ENCODE data around the gene ARHGDIG. TPM values are rescaled to one million over a fixed set of nuclear protein-coding genes. Genes with fewer than 3 reads are reported as not detected.
A peak's percentile ranks its signal among the peaks of the same experiment; 100 is the strongest.

Gene ARHGDIG
- total and polyA plus RNA-seq, 11 donors, result 0.26 to 19.2 (median 8.2) TPM

DNA sequence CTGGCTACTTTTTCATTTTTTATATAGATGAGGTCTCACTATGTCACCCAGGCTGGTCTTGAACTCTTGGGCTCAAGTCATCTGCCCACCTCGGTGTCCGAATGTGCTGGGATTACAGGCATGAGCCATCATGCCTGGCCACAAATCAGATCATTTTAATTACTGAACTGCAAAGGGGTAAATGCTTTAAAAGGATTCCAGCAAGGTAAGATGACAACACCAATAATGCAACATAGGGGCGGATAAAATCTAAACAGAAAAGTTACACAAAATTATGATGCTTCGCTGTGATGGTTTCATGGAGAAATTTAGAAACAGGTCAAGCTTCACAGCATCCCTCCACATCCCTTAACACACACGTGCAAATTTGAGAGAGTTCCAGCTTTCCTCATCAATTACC is 39.8 kb downstream of the ARHGDIG start:
- Histone ChIP-seq H3K27me3 (no peaks in the 10 kb centered on the region), H3K27ac (no peak overlapping the region), H3K4me1 (peaks cover 0 to 12% (median 3%) of the 10 kb centered on the region in 12 donors), H3K9me3 (no peaks in the 10 kb centered on the region), H3K36me3 (peaks cover 0 to 13% (median 9%) of the 10 kb centered on the region in 9 donors), H3K4me3 (no peak overlapping the region)
- TF ChIP-seq POLR2A (IDR thresholded peaks at IDR 0.05), result no peak
- TF ChIP-seq, protein P1, sequence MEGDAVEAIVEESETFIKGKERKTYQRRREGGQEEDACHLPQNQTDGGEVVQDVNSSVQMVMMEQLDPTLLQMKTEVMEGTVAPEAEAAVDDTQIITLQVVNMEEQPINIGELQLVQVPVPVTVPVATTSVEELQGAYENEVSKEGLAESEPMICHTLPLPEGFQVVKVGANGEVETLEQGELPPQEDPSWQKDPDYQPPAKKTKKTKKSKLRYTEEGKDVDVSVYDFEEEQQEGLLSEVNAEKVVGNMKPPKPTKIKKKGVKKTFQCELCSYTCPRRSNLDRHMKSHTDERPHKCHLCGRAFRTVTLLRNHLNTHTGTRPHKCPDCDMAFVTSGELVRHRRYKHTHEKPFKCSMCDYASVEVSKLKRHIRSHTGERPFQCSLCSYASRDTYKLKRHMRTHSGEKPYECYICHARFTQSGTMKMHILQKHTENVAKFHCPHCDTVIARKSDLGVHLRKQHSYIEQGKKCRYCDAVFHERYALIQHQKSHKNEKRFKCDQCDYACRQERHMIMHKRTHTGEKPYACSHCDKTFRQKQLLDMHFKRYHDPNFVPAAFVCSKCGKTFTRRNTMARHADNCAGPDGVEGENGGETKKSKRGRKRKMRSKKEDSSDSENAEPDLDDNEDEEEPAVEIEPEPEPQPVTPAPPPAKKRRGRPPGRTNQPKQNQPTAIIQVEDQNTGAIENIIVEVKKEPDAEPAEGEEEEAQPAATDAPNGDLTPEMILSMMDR (IDR thresholded peaks at IDR 0.05), result no peak
- no peak for ATAC-seq
- intact Hi-C loops (cut with DNase I), result no loop called here
- WGBS, 4 donors, result 89 to 98% (median 93%) methylated on average over 5 of the region's 5 CpGs
- DNase-seq, result no peak

DNA sequence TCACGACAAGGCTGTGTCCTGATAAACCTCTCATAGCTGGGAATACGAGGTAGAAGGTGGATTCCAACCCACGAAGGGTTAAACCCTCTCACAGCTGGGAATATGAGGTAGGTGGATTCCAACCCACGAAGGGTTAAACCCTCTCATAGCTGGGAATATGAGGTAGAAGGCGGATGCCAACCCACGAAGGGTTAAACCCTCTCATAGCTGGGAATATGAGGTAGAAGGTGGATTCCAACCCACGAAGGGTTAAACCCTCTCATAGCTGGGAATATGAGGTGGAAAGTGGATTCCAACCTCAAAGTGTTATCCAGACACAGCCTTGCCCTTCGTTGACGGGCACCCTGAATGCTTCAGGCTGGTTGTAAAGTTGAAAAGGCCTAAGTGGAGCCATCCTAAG is 41.1 kb downstream of the ARHGDIG start:
- Histone ChIP-seq H3K4me3 (no peak overlapping the region), H3K36me3 (peaks cover 0 to 13% (median 9%) of the 10 kb centered on the region in 9 donors), H3K27me3 (no peaks in the 10 kb centered on the region), H3K27ac (no peak overlapping the region), H3K4me1 (peaks cover 0 to 25% (median 6%) of the 10 kb centered on the region in 12 donors), H3K9me3 (no peaks in the 10 kb centered on the region)
- DNase-seq (no peak), ATAC-seq (no peak)
- no peak for TF ChIP-seq POLR2A (IDR thresholded peaks at IDR 0.05)
- TF ChIP-seq, protein P1 (IDR thresholded peaks at IDR 0.05), result no peak
- 70 to 80% (median 76%) methylated on average over 9 of the region's 9 CpGs for WGBS, 4 donors
- intact Hi-C loops (cut with DNase I), result no loop called here

DNA sequence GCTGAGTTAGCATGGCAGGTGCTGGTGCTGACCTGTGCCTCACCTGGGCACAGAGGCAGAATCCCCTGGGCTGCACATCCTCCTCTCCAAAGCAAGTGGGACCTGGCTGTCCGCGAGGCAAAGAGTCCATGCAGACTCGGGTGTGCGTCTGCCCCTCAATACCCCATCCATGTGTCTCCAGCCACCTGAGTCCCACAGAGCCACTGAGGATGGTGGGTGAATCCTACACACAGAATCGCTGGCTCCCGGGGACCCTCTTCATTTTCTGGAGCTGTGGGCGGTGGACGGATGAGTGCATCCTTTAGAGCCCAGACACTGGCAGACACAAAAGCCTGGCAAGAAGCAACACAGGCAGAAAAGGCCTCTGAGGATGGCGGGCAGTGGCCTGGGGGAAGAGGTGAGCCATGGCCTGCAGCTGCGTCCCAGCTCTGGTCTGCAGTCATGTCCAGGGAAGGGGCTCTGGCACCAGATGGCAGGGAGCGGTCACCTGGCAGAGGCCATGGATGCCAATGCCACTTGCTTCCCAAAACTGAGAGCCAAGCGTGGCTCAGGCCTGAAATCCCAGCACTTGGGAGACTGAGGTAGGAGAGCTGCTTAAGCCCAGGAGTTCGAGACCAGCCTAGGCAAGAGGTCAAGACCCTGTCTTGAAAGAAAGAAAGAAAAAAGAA is 42.2 kb downstream of the ARHGDIG start:
- peaks cover 0 to 36% (median 13%) of the 10 kb centered on the region in 12 donors for H3K4me1 ChIP-seq
- no peak overlapping the region for H3K4me3 ChIP-seq
- H3K9me3 ChIP-seq, result no peaks in the 10 kb centered on the region
- DNase-seq, result no peak
- peaks cover 0 to 13% (median 9%) of the 10 kb centered on the region in 9 donors for H3K36me3 ChIP-seq
- intact Hi-C loops (cut with DNase I), result no loop called here
- no peak for ATAC-seq
- H3K27ac ChIP-seq, result no peak overlapping the region
- WGBS, 4 donors, result 86 to 94% (median 91%) methylated on average over 13 of the region's 13 CpGs
- TF ChIP-seq, protein P1 (IDR thresholded peaks at IDR 0.05), result no peak
- TF ChIP-seq POLR2A (IDR thresholded peaks at IDR 0.05), result no peak
- H3K27me3 ChIP-seq, result no peaks in the 10 kb centered on the region

DNA sequence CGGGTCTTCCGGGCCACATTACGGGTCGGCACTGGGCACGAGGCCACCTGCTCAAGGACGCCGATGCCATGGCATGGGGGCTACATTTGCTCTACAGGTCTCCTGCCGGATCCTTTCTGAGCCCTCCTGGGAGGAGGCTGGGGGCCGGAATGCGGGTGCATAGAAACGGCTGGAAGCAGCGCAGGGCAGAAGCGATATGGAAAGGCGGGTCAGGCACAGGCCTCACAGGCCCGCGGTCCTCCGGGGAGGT is 43.7 kb downstream of the ARHGDIG start:
- Histone ChIP-seq H3K9me3 (no peaks in the 10 kb centered on the region), H3K36me3 (peaks cover 0 to 4% (median under 1%) of the 10 kb centered on the region in 9 donors), H3K4me1 (peaks cover 0 to 49% (median 19%) of the 10 kb centered on the region in 12 donors), H3K27ac (peak overlapping the region in 1 of 12 donors; percentile 42), H3K4me3 (peak overlapping the region in 1 of 12 donors; percentile 51), H3K27me3 (no peaks in the 10 kb centered on the region)
- intact Hi-C loops (cut with DNase I), result no loop called here
- ATAC-seq (no peak), DNase-seq (no peak)
- 82 to 89% (median 87%) methylated on average over 13 to 17 of the region's 17 CpGs for WGBS, 4 donors
- no peak for TF ChIP-seq POLR2A (IDR thresholded peaks at IDR 0.05)
- TF ChIP-seq, protein P1 (IDR thresholded peaks at IDR 0.05), result no peak
